Testis (tissue), 2 donors: ENCODE results near the gene POTEB3.
"Not testable (repeated sequence)": the region's sequence is repeated elsewhere in the genome, so short reads cannot be mapped to it uniquely, and the experiment has no call there.

ENCODE experiments used
- CTCF ChIP-seq, 3 experiments: fragments of 450-650 bp in 2 of 3; fragments of 200-600 bp in 1 of 3; sonication (generic) in 1 of 3; IDR thresholded peaks; one replicate each; pipeline ENCODE4 v1.5.1; 2016 to 2019; ENCODE audit warnings: antibody characterized with exemption in 3 of 3, mild to moderate bottlenecking in 2 of 3, moderate library complexity in 1 of 3
- POLR2A ChIP-seq: fragments of 450-650 bp; IDR thresholded peaks from one replicate; pipeline ENCODE4 v1.6.1; 2017; ENCODE audit warnings: antibody characterized with exemption, mild to moderate bottlenecking, moderate library complexity

GRCh38 chr15:21401531-21401930 lies 38.8 kb downstream of the POTEB3 start:
- TF ChIP-seq CTCF (IDR thresholded peaks at IDR 0.05); POLR2A: not testable (repeated sequence)
